ENCODE data around the gene ZNF831.

DNA sequence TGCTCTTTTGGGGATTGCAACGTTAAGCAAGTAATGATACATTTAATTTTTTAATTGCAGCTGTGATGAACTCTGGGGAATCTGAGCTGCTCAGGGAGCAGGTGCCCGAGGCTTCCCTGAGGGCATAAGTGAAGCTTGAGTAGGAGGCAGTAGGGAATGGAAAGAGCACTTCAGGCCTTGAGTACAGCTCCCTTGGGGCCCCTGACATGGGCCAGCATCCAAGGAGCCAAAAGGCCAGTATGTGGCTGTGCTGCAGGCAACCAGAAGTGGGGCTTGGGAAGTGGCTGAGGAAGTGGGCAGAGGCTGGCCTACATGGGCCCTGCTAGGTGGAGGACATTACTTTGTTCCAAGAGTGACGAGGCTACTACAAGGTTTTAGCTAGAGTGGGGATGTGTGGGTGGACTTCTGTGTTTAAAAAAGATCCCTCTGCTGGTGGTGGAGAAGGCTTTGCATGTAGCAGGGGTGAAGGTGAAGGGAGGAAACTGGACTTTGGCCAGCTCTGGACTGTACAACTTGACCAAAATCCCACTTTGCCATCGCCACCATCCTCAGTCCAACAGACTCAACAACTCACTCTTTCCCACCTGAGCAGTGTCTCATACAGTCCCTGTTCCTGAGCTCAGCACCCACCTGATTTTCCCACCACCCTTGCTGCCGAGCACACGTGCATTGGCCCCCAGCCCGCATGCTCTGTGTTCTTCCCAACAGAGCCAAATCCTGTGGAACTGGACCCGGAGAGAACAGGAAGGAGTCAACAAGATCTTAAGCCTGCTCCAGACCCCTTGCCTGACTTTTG, 10.9 kb upstream of the ZNF831 start:
- TF ChIP-seq, protein P1, sequence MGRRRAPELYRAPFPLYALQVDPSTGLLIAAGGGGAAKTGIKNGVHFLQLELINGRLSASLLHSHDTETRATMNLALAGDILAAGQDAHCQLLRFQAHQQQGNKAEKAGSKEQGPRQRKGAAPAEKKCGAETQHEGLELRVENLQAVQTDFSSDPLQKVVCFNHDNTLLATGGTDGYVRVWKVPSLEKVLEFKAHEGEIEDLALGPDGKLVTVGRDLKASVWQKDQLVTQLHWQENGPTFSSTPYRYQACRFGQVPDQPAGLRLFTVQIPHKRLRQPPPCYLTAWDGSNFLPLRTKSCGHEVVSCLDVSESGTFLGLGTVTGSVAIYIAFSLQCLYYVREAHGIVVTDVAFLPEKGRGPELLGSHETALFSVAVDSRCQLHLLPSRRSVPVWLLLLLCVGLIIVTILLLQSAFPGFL (CRISPR knock-in tag; IDR thresholded peaks at IDR 0.05; ENCODE audit: borderline replicate concordance): no peak
- TF ChIP-seq, protein P2, sequence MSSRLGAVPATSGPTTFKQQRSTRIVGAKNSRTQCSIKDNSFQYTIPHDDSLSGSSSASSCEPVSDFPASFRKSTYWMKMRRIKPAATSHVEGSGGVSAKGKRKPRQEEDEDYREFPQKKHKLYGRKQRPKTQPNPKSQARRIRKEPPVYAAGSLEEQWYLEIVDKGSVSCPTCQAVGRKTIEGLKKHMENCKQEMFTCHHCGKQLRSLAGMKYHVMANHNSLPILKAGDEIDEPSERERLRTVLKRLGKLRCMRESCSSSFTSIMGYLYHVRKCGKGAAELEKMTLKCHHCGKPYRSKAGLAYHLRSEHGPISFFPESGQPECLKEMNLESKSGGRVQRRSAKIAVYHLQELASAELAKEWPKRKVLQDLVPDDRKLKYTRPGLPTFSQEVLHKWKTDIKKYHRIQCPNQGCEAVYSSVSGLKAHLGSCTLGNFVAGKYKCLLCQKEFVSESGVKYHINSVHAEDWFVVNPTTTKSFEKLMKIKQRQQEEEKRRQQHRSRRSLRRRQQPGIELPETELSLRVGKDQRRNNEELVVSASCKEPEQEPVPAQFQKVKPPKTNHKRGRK (CRISPR knock-in tag; IDR thresholded peaks at IDR 0.05; ENCODE audit: borderline replicate concordance): no peak
- TF ChIP-seq, protein P3, sequence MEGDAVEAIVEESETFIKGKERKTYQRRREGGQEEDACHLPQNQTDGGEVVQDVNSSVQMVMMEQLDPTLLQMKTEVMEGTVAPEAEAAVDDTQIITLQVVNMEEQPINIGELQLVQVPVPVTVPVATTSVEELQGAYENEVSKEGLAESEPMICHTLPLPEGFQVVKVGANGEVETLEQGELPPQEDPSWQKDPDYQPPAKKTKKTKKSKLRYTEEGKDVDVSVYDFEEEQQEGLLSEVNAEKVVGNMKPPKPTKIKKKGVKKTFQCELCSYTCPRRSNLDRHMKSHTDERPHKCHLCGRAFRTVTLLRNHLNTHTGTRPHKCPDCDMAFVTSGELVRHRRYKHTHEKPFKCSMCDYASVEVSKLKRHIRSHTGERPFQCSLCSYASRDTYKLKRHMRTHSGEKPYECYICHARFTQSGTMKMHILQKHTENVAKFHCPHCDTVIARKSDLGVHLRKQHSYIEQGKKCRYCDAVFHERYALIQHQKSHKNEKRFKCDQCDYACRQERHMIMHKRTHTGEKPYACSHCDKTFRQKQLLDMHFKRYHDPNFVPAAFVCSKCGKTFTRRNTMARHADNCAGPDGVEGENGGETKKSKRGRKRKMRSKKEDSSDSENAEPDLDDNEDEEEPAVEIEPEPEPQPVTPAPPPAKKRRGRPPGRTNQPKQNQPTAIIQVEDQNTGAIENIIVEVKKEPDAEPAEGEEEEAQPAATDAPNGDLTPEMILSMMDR (IDR thresholded peaks at IDR 0.05): no peak
- TF ChIP-seq, protein P4, sequence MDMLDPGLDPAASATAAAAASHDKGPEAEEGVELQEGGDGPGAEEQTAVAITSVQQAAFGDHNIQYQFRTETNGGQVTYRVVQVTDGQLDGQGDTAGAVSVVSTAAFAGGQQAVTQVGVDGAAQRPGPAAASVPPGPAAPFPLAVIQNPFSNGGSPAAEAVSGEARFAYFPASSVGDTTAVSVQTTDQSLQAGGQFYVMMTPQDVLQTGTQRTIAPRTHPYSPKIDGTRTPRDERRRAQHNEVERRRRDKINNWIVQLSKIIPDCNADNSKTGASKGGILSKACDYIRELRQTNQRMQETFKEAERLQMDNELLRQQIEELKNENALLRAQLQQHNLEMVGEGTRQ (CRISPR knock-in tag; IDR thresholded peaks at IDR 0.05): no peak

Measured in WTC11 (cell line).